ENCODE measurements around the gene SUMO3. TPM values are rescaled to one million over a fixed set of nuclear protein-coding genes. Genes with fewer than 3 reads are reported as not detected.

The SUMO3 gene
- total and polyA plus RNA-seq, 4 donors = 35.1 to 51.0 (median 40.6) TPM

DNA sequence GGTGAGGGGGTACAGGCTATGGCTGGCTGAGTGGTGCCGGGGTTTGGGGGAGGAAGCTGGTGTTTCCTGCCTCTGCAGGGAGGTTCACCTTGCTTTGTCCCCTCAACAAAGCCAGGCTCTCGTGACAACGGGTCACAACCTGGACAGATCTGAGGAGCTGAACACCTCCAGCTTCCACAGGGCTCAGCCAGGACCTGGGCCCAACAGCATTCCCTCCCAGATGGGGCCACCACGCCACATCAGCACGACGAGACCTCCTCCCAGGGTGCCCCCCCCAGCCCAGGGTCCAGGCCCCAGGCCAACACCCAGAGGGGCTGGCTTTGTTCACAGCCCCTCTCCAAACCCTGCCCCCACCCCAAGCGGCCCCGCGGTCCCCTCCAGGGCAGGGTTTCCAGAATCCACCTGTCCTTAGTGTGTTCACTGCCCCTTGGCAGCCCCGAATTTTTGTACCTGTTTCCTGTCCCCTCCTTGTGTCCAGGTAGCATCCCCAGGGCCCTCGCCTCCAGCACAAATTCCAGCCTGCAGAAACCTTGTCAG lies 51.0 kb downstream of the SUMO3 start:
- TF ChIP-seq FOXA1 (IDR thresholded peaks at IDR 0.05) = no peak
- WGBS = 86% methylated on average over 11 of the region's 11 CpGs
- H3K9me3 ChIP-seq (ENCODE audit: control insufficient read depth in 4 of 4, low read length in 3 of 4) = no peaks in the 10 kb centered on the region
- H3K4me3 ChIP-seq (ENCODE audit: low read depth in 1 of 3, low read length in 3 of 3) = no peak overlapping the region
- peaks cover 3 to 11% (median 6%) of the 10 kb centered on the region in 4 donors for H3K4me1 ChIP-seq (ENCODE audit: control insufficient read depth in 4 of 4, insufficient read depth in 4 of 4, low read length in 3 of 4)
- no peak overlapping the region for H3K27ac ChIP-seq (ENCODE audit: low read depth in 1 of 2, low read length in 2 of 2)
- DNase-seq (ENCODE audit: low spot score) = no peak
- H3K36me3 ChIP-seq (ENCODE audit: control insufficient read depth in 4 of 4, insufficient read depth in 3 of 4, low read depth in 1 of 4, low read length in 3 of 4) = peaks cover 7 to 20% (median 14%) of the 10 kb centered on the region in 4 donors
- no peaks in the 10 kb centered on the region for H3K27me3 ChIP-seq (ENCODE audit: control insufficient read depth in 4 of 4, insufficient read depth in 4 of 4, low read length in 3 of 4)
- H3K9ac ChIP-seq (ENCODE audit: low read depth in 1 of 2, low read length in 2 of 2) = no peak overlapping the region

DNA sequence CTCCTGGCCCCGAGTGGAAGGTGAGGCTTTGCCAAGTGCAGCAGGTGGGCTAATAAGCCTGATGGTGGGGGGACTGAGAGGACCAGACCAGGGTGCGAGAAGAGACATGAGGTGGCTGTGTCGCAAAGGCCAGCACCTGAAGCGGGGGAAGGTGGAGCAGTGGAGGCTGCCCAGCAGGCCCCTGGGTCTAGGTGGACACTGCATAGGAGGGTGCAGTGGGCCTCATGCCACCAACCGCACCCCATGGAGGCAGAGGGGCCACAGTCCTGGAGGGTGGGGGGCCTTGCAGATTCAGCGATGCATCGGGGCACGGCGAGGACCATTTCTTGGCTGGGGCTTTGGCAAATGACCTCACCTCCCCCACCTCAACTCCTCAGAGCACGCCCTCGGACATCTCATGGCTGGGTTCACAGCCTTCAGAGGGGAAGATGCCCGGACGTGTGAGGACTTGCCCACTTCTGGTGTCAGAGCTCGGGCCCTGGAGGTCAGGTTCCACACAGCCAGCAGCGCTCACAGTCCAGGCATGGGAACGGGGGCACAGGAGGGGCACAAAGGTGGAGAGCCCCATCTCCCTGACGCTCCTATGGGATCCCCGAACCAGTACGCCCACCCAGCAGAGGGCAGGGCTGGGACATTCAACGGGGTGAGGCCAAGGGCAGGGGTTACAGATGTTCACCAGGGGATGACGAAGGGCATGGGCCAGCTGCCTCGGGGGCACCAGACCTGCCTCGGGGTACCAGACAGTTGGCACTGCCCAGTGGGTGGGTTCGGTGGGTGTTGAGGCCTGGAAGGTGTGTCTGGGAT lies 51.6 kb downstream of the SUMO3 start:
- H3K27me3 ChIP-seq (ENCODE audit: control insufficient read depth in 4 of 4, insufficient read depth in 4 of 4, low read length in 3 of 4) = no peaks in the 10 kb centered on the region
- H3K4me1 ChIP-seq (ENCODE audit: control insufficient read depth in 4 of 4, insufficient read depth in 4 of 4, low read length in 3 of 4) = peaks cover 4 to 14% (median 7%) of the 10 kb centered on the region in 4 donors
- TF ChIP-seq FOXA2 (IDR thresholded peaks at IDR 0.05) = no peak
- no peak for TF ChIP-seq HNF4G (IDR thresholded peaks at IDR 0.05)
- TF ChIP-seq RAD21 (IDR thresholded peaks at IDR 0.05) = no peak
- H3K9ac ChIP-seq (ENCODE audit: low read depth in 1 of 2, low read length in 2 of 2) = no peak overlapping the region
- H3K27ac ChIP-seq (ENCODE audit: low read depth in 1 of 2, low read length in 2 of 2) = no peak overlapping the region
- 86% methylated on average over 24 of the region's 24 CpGs for WGBS
- peaks cover 2 to 19% (median 10%) of the 10 kb centered on the region in 4 donors for H3K36me3 ChIP-seq (ENCODE audit: control insufficient read depth in 4 of 4, insufficient read depth in 3 of 4, low read depth in 1 of 4, low read length in 3 of 4)
- no peak overlapping the region for H3K4me3 ChIP-seq (ENCODE audit: low read depth in 1 of 3, low read length in 3 of 3)
- no peak for DNase-seq (ENCODE audit: low spot score)
- no peaks in the 10 kb centered on the region for H3K9me3 ChIP-seq (ENCODE audit: control insufficient read depth in 4 of 4, low read length in 3 of 4)

DNA sequence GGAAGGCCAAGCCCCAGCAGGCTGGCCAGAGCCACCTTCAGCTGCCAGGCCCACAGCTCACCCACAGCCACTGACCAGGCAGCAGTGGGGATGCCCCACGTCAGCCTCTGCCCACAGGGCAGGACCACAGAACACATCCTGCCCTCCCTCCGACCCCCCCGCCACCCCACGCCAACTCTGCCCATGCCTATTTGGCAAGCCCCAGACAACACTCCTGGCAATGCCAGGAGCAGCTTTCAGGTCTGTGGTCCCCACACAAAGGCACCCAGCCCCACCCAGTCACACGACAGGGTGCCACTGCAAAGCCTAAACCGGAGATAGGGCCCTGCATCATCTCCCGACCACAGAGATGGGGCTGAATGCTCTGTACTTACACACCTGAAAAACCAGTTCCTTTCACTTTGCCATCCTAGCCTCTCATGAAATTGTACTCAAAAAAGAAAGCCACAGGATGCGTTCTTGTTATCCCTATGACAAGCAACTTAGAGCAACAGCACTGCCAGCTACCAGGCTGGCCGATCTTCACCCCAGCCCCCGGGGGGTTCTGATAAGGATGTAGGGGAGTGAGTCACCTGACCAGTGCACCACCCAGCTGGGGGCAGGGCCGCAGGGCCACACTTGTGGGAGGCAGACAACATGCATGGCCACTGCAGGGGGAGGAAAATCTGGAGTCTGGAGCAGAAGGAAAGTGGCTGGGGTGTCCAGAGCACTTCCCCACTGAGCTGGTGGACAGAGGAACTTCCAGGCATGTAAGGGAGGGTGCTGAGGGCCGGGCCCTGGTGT lies 52.4 kb downstream of the SUMO3 start:
- 52% methylated on average over 12 of the region's 12 CpGs for WGBS
- Histone ChIP-seq H3K27me3 (ENCODE audit: control insufficient read depth in 4 of 4, insufficient read depth in 4 of 4, low read length in 3 of 4) (no peaks in the 10 kb centered on the region), H3K9me3 (ENCODE audit: control insufficient read depth in 4 of 4, low read length in 3 of 4) (no peaks in the 10 kb centered on the region), H3K4me1 (ENCODE audit: control insufficient read depth in 4 of 4, insufficient read depth in 4 of 4, low read length in 3 of 4) (peaks cover 4 to 14% (median 7%) of the 10 kb centered on the region in 4 donors), H3K27ac (ENCODE audit: low read depth in 1 of 2, low read length in 2 of 2) (no peak overlapping the region), H3K36me3 (ENCODE audit: control insufficient read depth in 4 of 4, insufficient read depth in 3 of 4, low read depth in 1 of 4, low read length in 3 of 4) (peaks cover 0 to 12% (median 4%) of the 10 kb centered on the region in 4 donors), H3K4me3 (ENCODE audit: low read depth in 1 of 3, low read length in 3 of 3) (no peak overlapping the region), H3K9ac (ENCODE audit: low read depth in 1 of 2, low read length in 2 of 2) (no peak overlapping the region)
- TF ChIP-seq NR2F2 (IDR thresholded peaks at IDR 0.05) = no peak
- no peak for TF ChIP-seq FOXA1 (IDR thresholded peaks at IDR 0.05)
- TF ChIP-seq, protein P1, sequence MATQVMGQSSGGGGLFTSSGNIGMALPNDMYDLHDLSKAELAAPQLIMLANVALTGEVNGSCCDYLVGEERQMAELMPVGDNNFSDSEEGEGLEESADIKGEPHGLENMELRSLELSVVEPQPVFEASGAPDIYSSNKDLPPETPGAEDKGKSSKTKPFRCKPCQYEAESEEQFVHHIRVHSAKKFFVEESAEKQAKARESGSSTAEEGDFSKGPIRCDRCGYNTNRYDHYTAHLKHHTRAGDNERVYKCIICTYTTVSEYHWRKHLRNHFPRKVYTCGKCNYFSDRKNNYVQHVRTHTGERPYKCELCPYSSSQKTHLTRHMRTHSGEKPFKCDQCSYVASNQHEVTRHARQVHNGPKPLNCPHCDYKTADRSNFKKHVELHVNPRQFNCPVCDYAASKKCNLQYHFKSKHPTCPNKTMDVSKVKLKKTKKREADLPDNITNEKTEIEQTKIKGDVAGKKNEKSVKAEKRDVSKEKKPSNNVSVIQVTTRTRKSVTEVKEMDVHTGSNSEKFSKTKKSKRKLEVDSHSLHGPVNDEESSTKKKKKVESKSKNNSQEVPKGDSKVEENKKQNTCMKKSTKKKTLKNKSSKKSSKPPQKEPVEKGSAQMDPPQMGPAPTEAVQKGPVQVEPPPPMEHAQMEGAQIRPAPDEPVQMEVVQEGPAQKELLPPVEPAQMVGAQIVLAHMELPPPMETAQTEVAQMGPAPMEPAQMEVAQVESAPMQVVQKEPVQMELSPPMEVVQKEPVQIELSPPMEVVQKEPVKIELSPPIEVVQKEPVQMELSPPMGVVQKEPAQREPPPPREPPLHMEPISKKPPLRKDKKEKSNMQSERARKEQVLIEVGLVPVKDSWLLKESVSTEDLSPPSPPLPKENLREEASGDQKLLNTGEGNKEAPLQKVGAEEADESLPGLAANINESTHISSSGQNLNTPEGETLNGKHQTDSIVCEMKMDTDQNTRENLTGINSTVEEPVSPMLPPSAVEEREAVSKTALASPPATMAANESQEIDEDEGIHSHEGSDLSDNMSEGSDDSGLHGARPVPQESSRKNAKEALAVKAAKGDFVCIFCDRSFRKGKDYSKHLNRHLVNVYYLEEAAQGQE (IDR thresholded peaks at IDR 0.05) = no peak
- no peak for TF ChIP-seq RXRA (IDR thresholded peaks at IDR 0.05)
- no peak for TF ChIP-seq HNF4A (conservative IDR thresholded peaks at IDR 0.05)
- TF ChIP-seq TAF1 (conservative IDR thresholded peaks at IDR 0.05) = no peak
- TF ChIP-seq YY1 (IDR thresholded peaks at IDR 0.05) = no peak
- TF ChIP-seq RAD21 (IDR thresholded peaks at IDR 0.05) = no peak
- TF ChIP-seq, protein P2, sequence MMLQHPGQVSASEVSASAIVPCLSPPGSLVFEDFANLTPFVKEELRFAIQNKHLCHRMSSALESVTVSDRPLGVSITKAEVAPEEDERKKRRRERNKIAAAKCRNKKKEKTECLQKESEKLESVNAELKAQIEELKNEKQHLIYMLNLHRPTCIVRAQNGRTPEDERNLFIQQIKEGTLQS (IDR thresholded peaks at IDR 0.05) = no peak
- TF ChIP-seq, protein P3, sequence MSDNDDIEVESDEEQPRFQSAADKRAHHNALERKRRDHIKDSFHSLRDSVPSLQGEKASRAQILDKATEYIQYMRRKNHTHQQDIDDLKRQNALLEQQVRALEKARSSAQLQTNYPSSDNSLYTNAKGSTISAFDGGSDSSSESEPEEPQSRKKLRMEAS (IDR thresholded peaks at IDR 0.05) = no peak
- TF ChIP-seq HNF4G (IDR thresholded peaks at IDR 0.05) = no peak
- DNase-seq (ENCODE audit: low spot score) = no peak
